ENCODE measurements around the gene RNASE12.
"Not testable (repeated sequence)": the region's sequence is repeated elsewhere in the genome, so short reads cannot be mapped to it uniquely, and the experiment has no call there.

Gene RNASE12

DNA sequence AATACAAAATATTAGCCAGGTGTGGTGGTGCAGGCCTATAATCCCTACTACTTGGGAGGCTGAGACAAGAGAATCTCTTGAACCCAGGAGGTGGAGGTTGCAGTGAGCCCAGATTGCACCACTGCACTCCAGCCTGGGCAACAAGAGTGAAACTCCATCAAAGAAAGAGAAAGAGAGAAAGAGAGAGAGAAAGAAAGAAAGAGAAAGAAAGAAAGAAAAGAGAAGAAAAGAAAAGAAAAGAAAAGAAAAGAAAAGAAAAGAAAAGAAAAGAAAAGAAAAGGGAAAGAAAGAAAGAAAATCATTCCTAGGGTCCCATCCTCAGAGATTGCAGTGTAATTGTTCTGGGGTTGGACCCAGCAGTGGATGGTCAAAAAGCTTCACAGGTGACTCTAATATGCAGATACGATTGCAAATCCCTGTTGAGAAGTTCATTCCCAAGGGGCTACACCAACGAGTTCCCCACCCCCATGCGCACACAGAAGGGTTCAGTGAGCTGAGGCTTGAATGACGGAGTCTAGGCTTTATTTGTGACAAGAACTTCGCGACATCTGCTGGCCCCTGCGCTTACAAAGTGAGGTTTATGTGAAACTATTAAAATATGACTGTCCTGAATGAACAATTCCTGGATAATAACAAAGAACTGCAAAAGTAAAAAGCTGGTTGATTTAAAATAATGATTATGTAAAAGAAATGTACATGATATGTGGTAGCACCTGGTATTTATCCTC, 17.4 kb upstream of the RNASE12 start:
- no peak overlapping the region for H3K4me3 ChIP-seq (ENCODE audit: low read length)
- TF ChIP-seq ZNF274 (IDR thresholded peaks at IDR 0.05; ENCODE audit: low read depth, low read length) = no peak

DNA sequence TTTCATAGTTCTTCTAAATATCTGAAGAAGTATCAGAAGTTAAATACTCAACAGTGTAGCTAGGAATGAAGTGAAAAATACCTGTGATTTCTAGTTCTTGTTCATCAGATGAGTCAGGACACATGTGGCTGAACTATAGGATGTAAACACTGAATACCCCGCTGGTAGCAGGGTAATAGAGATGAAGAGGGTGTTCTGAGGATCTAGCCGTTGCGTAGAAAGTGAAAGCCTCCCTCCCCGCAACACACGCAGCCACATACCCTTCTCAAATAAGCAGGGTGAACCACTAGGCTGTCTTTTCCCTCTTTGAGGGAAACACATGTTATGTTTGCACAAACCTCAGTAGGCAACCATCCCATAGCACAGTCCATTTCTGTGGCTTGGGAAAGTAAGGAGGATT, 16.4 kb upstream of the RNASE12 start:
- no peak overlapping the region for H3K4me3 ChIP-seq (ENCODE audit: low read length)
- no peak for TF ChIP-seq ZNF274 (IDR thresholded peaks at IDR 0.05; ENCODE audit: low read depth, low read length)

DNA sequence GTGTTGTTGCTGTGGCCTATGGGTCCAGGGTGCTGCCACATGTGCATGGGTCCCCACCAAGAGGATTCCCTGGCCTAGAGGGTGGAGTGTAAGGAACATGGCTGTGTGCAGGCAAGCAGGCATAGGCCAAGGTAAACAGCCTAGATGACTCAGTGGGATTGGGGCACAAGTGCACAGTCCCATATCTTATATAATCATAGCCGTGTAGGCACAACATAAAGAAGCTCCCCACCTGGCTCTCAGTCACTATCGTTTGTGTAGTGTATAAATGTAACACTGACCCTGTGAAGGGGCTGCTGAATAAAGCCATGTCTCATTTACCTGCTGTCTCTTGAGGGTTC, 15.7 kb upstream of the RNASE12 start:
- no peak overlapping the region for H3K4me3 ChIP-seq (ENCODE audit: low read length)
- no peak for TF ChIP-seq ZNF274 (IDR thresholded peaks at IDR 0.05; ENCODE audit: low read depth, low read length)

DNA sequence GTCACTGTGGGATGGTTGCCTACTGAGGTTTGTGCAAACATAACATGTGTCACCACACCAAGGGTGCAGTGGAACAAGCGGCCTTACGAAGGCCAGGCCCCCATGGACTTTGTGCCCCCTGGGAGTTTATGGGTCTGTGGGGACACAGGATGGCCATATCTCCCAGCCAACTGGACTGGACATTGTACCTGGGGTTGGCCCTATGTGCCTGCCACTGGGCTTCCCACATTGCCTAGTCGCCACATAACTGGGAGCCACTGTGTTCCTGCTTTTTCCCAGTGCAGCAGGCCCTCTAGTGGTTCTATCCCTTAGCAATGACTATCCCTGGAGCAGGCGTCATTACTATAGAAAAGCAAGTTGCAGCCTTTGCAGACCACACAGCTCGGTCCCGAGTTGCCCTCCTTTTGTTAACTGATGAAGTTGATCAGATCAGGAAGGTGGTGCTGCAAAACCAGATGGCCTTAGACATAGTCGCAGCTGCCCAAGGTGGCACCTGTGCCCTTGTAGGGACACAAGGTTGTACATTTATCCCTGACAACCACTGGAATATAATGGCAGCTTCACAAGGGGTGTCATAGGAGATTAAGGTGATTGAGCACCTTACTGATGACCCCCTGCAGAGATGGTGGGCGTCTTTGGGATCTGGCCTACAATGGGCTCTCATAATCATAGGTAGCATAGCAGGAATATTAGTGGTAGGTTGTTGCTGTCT, 15.2 kb upstream of the RNASE12 start:
- no peak overlapping the region for H3K4me3 ChIP-seq (ENCODE audit: low read length)
- TF ChIP-seq ZNF274 (IDR thresholded peaks at IDR 0.05; ENCODE audit: low read depth, low read length) = no peak

DNA sequence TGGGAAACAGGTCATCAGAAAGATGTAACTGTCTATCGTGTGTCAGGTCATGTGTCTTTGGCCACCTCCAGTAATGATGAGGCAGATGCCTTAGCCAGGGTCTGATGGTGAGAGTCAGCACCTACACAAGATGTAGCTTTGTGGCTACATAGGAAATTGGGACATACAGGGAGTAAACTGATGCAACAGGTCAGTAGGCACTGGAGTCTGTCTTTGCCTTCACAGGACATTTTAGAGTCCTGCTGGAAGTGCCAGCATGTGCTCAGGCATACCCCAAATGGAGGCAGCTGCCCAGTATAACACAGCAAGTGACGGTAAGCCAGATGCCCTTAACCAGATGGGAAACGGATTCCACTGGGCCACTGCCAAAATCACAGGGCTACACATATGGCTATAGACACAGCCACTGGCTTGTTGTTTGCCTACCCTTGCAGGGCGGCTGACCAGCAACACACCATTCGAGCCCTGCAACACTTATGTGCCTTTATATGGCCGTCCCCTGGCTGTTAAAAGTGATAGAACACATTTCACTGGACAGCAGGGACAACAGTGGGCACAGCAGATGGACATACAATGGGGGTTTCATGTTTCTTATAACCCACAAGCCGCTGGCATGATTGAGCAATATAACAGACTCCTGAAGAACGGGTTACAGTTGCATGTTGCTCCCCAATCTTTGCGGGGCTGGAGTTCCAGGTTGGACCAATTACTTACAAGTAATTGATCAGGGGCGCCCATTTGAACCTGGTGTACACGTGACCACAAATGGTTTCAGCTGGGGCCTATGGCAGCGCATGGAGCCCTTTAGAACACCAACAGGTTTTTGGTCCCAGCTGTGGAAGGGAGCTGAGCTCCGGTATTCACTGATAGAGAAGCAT, 12.9 kb upstream of the RNASE12 start:
- no peak for TF ChIP-seq ZNF274 (IDR thresholded peaks at IDR 0.05; ENCODE audit: low read depth, low read length)

GRCh38 chr14:20602583-20602982, 11.4 kb upstream of the RNASE12 start:
- no peak overlapping the region for H3K4me3 ChIP-seq (ENCODE audit: low read length)
- no peak for TF ChIP-seq ZNF274 (IDR thresholded peaks at IDR 0.05; ENCODE audit: low read depth, low read length)

More for the DNA sequence above, 12.9 kb upstream of the RNASE12 start:
- no peak overlapping the region for H3K4me3 ChIP-seq (ENCODE audit: low read length)

DNA sequence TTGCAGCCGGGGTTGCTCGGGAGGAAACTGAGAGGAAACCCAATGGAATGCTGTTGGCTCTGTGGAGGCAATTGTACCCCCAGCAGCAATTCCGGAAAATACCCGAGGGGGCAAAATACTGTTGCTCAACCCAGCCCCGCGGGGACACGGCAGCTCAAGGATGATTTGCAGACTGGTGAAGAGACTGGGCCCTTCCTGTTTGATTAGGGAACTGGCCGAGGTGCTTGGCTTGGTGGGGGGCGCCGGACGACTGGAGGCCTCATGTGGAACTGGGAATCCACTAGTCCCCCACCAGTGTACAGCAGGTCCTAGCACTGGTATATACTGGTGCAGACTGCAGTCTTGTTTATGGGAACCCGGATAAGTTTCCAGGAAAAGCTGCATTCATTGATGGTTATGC, 10.3 kb upstream of the RNASE12 start:
- no peak for TF ChIP-seq ZNF274 (IDR thresholded peaks at IDR 0.05; ENCODE audit: low read depth, low read length)

DNA sequence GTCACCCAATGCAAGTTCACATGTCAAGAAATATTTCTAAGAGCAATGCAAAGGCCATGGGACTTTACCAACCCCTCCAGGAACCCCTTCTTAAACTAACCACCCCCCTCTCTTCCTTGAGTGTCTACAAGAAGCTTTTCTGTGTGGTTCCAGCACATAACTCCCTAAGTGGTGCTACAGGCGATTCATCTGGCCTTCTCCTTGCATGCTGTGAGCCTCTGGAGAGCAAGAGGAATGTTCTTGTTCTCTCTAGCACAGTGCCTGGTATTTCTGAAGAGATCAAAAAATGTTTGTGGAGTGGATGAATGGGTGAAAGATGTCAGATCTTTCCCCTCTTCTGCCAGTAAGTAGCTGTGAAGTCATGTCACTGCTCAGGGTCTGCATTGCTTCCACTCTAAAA, 5.9 kb upstream of the RNASE12 start:
- H3K4me3 ChIP-seq (ENCODE audit: low read length) = no peak overlapping the region
- TF ChIP-seq ZNF274 (IDR thresholded peaks at IDR 0.05; ENCODE audit: low read depth, low read length) = no peak

More for the DNA sequence above, 10.3 kb upstream of the RNASE12 start:
- no peak overlapping the region for H3K4me3 ChIP-seq (ENCODE audit: low read length)

DNA sequence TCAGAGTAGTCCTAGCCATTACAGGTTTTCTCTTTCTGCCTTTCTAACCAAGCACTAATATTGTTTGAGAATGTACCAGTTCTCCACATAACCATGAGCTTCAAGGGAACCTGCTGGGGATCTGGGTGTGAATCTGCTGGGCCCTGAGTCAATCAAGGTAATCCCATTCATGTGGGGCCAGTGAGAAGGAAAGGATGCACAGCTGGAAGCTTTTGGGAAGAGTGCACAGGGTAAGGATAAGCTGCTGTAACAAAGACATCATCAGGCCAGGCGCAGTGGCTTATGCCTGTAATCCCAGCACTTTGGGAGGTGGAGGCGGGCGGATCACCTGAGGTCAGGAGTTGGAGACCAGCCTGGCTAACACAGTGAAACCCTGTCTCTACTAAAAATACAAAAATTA, 4.5 kb upstream of the RNASE12 start:
- not testable (repeated sequence) for H3K4me3 ChIP-seq (ENCODE audit: low read length)

DNA sequence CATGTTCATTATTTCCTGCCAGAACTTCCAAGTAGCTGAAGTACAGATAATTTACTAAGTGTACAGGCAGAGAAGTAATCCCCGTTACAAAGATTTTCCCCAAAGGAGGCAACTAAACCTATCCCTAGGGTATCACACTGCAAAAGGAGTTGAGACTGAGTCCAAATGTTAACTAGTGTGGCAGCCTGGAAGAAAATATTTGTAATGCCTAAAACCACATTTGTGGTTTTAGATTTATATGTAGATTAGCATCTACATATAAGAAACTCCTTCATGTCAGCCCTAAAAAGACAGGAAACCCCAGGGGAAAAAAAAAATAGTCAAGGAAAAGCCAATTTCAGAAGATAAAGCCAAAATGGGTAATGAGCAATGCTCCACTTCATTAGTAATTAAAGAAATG, 1.4 kb upstream of the RNASE12 start:
- TF ChIP-seq ZNF274 (IDR thresholded peaks at IDR 0.05; ENCODE audit: low read depth, low read length) = no peak
- H3K4me3 ChIP-seq (ENCODE audit: low read length) = no peak overlapping the region

DNA sequence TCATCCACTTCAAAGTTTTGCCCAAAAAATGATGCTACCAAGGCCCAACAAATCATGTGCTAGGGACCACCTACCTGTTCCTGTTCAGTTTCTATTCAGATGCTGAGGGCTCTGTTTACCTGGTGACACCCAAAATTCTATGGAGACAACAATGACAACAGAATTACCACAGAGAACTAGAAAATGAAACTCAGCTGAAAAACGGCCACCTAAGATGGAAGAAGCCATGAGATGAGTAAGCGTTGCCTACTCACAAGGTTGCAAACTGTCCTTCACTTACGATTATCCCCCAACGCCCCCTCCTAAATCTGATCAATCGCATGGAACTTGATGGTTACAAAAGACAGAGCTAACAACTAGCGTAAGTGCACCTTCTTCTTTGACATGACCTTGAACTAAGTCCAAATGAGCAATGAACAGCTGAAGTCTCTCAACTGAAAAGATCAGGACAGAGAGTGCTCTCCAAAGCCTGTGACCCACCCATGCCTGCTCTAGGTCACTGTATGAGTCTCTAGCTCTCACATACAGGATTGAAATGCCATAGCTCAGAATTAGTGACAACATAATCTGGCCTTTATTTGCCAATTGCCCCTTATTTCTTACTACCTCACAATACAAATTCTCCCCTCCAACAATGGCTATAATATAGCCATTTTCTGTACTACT, 3.6 kb downstream of the RNASE12 start, which contains the start of gene RNASE11:
RNASE11 (minus strand) TSS at position 513 of the 666 bp plus-strand sequence.
- no peak for TF ChIP-seq ZNF274 (IDR thresholded peaks at IDR 0.05; ENCODE audit: low read depth, low read length)
- no peak within 1 kb of the TSS for H3K4me3 ChIP-seq (ENCODE audit: low read length)

- TF ChIP-seq ZNF274 (IDR thresholded peaks at IDR 0.05; ENCODE audit: low read depth, low read length) = no peak
- no peak overlapping the region for H3K4me3 ChIP-seq (ENCODE audit: low read length)
Observed at GRCh38 chr14:20583908-20584307, 7.3 kb downstream of the RNASE12 start.

- no peak for TF ChIP-seq ZNF274 (IDR thresholded peaks at IDR 0.05; ENCODE audit: low read depth, low read length)
- no peak overlapping the region for H3K4me3 ChIP-seq (ENCODE audit: low read length)
Observed at GRCh38 chr14:20583142-20583541, 8.0 kb downstream of the RNASE12 start.

DNA sequence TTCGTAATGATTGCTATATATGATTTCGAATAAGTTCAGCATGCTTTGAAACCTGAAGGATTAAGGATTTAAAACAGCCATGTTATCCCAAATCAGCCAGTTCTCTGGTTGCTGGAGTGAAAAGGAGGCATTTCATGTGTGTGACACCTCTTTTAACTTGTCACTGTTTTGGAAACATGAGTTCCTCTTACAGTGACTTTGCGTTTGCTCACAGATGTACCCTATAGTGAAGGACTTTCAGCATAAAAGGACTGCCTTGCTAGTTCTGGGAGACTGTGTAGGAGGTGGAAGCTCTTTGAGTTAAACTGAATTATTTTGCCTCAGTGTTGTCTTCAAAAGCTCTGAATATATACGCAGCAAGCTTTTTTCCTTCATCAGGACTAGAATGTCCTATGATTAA, 10.9 kb downstream of the RNASE12 start:
- no peak for TF ChIP-seq ZNF274 (IDR thresholded peaks at IDR 0.05; ENCODE audit: low read depth, low read length)
- H3K4me3 ChIP-seq (ENCODE audit: low read length) = no peak overlapping the region
